Measurements from ENCODE around the gene NFKB1. TPM values are rescaled to one million over a fixed set of nuclear protein-coding genes. Genes with fewer than 3 reads are reported as not detected.

NFKB1 gene
- total RNA-seq, 1 donor from 2014 or later, result 25.1 TPM

DNA sequence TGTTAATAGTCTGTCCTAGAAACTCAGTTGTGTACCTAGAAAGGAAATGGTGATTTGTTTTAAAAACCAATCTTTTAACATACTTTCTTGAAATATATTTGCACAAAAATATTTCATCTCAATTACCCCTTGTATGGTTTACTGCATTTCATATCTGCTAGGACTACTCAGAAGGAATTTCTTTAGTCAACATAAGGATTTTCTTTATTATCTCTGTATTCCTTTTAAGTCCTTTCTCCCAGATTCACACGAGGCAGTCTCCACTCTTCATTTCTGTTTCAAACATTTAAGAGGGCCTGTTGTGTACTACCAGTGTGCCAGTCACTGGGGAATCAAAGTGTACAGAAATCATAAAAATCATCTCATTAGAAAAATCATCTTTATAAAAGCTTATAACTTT lies 28.8 kb downstream of the NFKB1 start:
- TF ChIP-seq, protein P1, sequence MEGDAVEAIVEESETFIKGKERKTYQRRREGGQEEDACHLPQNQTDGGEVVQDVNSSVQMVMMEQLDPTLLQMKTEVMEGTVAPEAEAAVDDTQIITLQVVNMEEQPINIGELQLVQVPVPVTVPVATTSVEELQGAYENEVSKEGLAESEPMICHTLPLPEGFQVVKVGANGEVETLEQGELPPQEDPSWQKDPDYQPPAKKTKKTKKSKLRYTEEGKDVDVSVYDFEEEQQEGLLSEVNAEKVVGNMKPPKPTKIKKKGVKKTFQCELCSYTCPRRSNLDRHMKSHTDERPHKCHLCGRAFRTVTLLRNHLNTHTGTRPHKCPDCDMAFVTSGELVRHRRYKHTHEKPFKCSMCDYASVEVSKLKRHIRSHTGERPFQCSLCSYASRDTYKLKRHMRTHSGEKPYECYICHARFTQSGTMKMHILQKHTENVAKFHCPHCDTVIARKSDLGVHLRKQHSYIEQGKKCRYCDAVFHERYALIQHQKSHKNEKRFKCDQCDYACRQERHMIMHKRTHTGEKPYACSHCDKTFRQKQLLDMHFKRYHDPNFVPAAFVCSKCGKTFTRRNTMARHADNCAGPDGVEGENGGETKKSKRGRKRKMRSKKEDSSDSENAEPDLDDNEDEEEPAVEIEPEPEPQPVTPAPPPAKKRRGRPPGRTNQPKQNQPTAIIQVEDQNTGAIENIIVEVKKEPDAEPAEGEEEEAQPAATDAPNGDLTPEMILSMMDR (IDR thresholded peaks at IDR 0.05; ENCODE audit: unreplicated experiment), result no peak
- H3K9me3 Mint-ChIP-seq (ENCODE audit: low read depth), result no peaks in the 10 kb centered on the region
- DNase-seq (ENCODE audit: low spot score, unreplicated experiment), result no peak
- no peaks in the 10 kb centered on the region for H3K27me3 Mint-ChIP-seq
- H3K4me3 Mint-ChIP-seq (ENCODE audit: low read depth), result no peak overlapping the region
- no peaks in the 10 kb centered on the region for H3K36me3 Mint-ChIP-seq (ENCODE audit: insufficient read depth)
- H3K4me1 Mint-ChIP-seq (ENCODE audit: low read depth), result no peaks in the 10 kb centered on the region
- no peak overlapping the region for H3K27ac Mint-ChIP-seq

DNA sequence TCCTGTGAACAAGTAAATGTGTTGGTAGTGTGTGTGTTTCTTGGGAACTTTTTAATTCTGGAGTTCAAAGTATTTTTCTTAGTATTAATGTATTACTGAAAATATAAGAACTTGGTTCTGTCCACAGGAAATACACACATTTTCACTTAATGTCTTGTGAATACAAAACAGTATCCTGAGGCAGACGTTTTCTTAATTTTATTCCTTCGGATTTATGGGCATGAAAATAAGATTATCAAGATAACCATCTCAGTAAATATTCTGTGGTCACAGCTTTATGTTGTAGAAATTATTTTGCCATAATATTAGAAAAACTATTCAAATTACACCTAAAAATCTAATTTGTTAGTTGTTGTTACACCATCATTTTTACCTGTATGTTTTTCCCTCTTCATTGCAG lies 29.8 kb downstream of the NFKB1 start:
- TF ChIP-seq, protein P1 (IDR thresholded peaks at IDR 0.05; ENCODE audit: unreplicated experiment), result no peak
- DNase-seq (ENCODE audit: low spot score, unreplicated experiment), result no peak
- Mint-ChIP-seq H3K27me3 (no peaks in the 10 kb centered on the region), H3K9me3 (ENCODE audit: low read depth) (no peaks in the 10 kb centered on the region), H3K36me3 (ENCODE audit: insufficient read depth) (no peaks in the 10 kb centered on the region), H3K4me3 (ENCODE audit: low read depth) (no peak overlapping the region), H3K4me1 (ENCODE audit: low read depth) (no peaks in the 10 kb centered on the region), H3K27ac (no peak overlapping the region)

DNA sequence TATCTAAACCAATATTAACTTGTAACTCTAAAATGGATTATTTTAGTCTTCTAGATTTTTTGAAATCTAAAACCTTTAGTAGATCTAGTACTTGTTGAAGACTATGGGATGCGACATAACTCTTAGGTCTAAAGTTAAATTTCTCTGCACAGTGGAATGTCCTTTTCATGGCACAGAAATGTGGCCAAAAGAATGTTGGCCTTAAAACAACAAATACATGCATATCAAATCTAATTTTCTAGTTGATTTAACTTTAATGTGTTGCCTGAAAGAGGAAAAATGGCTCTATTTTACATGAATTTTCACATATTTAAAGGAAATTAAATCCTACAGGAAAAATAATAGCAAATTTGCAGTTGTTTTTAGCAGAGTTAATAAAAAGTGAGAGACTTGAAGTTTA lies 30.3 kb downstream of the NFKB1 start:
- H3K9me3 Mint-ChIP-seq (ENCODE audit: low read depth), result no peaks in the 10 kb centered on the region
- H3K27ac Mint-ChIP-seq, result no peak overlapping the region
- no peaks in the 10 kb centered on the region for H3K36me3 Mint-ChIP-seq (ENCODE audit: insufficient read depth)
- no peaks in the 10 kb centered on the region for H3K27me3 Mint-ChIP-seq
- no peak for DNase-seq (ENCODE audit: low spot score, unreplicated experiment)
- TF ChIP-seq, protein P1 (IDR thresholded peaks at IDR 0.05; ENCODE audit: unreplicated experiment), result no peak
- no peak overlapping the region for H3K4me3 Mint-ChIP-seq (ENCODE audit: low read depth)
- H3K4me1 Mint-ChIP-seq (ENCODE audit: low read depth), result peaks cover 3% of the 10 kb centered on the region

DNA sequence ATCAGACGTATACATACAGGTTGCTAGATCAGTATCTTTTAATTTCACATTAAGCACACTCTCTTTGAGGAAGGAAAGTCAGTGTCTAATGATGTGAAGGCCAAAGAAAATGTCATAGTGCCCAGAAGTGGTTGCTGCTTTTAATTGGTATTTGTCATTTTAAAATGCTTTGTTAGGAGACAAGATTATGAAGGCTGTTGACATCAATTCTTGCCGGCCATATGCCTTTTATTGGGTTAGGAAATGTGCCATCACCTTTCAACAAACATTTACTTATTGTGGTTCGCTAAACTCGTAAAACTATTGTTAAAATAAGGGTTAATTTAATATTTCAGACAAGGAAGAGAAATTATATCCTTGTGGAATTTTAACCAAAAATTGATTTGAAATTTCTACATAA lies 32.2 kb downstream of the NFKB1 start:
- no peaks in the 10 kb centered on the region for H3K27me3 Mint-ChIP-seq
- no peak overlapping the region for H3K4me3 Mint-ChIP-seq (ENCODE audit: low read depth)
- no peak for DNase-seq (ENCODE audit: low spot score, unreplicated experiment)
- H3K4me1 Mint-ChIP-seq (ENCODE audit: low read depth), result peaks cover 3% of the 10 kb centered on the region
- H3K27ac Mint-ChIP-seq, result no peak overlapping the region
- TF ChIP-seq, protein P1 (IDR thresholded peaks at IDR 0.05; ENCODE audit: unreplicated experiment), result no peak
- H3K36me3 Mint-ChIP-seq (ENCODE audit: insufficient read depth), result no peaks in the 10 kb centered on the region
- H3K9me3 Mint-ChIP-seq (ENCODE audit: low read depth), result no peaks in the 10 kb centered on the region

DNA sequence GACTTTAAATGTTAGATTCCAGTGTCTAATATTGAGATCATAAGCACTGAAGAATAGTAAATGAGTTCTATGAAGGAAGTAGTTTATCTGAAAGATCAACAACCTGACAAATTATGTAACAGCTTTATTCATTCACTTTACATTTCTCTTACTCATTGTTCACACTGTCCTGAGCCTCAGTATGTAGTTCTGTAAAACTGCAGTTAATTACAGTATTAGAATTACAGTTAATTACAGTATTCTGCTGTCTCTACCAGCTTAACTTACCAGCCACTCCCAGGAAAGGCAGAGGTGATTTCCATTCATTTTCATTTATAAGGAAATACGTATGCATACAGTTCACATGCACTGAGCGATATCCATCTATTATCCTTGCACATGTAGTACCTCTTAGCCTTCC lies 32.7 kb downstream of the NFKB1 start:
- peaks cover 3% of the 10 kb centered on the region for H3K4me1 Mint-ChIP-seq (ENCODE audit: low read depth)
- H3K4me3 Mint-ChIP-seq (ENCODE audit: low read depth), result no peak overlapping the region
- no peak overlapping the region for H3K27ac Mint-ChIP-seq
- H3K36me3 Mint-ChIP-seq (ENCODE audit: insufficient read depth), result no peaks in the 10 kb centered on the region
- TF ChIP-seq, protein P1 (IDR thresholded peaks at IDR 0.05; ENCODE audit: unreplicated experiment), result no peak
- H3K9me3 Mint-ChIP-seq (ENCODE audit: low read depth), result no peaks in the 10 kb centered on the region
- no peaks in the 10 kb centered on the region for H3K27me3 Mint-ChIP-seq
- no peak for DNase-seq (ENCODE audit: low spot score, unreplicated experiment)

Data from progenitor cell of endocrine pancreas (in vitro differentiated cells).